Ureter (tissue), 1 donor: Measurements from ENCODE around the gene C5orf47. TPM values are rescaled to one million over a fixed set of nuclear protein-coding genes. Genes with fewer than 3 reads are reported as not detected.
A peak's percentile ranks its signal among the peaks of the same experiment; 100 is the strongest.
"Not testable (repeated sequence)": the region's sequence is repeated elsewhere in the genome, so short reads cannot be mapped to it uniquely, and the experiment has no call there.

ENCODE experiments used
- DNase-seq: peaks from one replicate; pipeline ENCODE4 v3.0.0-alpha.2; 2020; ENCODE audit warnings: low spot score
- total RNA-seq: library from RNA; stranded (reverse); gene quantifications from one replicate; pipeline ENCODE4 v1.2.4, GENCODE V29; 2023
- donor health status: DM: yes; HTN: yes; CAD: no.

C5orf47 gene
- total RNA-seq, 1 donor from 2014 or later = not detected

DNA sequence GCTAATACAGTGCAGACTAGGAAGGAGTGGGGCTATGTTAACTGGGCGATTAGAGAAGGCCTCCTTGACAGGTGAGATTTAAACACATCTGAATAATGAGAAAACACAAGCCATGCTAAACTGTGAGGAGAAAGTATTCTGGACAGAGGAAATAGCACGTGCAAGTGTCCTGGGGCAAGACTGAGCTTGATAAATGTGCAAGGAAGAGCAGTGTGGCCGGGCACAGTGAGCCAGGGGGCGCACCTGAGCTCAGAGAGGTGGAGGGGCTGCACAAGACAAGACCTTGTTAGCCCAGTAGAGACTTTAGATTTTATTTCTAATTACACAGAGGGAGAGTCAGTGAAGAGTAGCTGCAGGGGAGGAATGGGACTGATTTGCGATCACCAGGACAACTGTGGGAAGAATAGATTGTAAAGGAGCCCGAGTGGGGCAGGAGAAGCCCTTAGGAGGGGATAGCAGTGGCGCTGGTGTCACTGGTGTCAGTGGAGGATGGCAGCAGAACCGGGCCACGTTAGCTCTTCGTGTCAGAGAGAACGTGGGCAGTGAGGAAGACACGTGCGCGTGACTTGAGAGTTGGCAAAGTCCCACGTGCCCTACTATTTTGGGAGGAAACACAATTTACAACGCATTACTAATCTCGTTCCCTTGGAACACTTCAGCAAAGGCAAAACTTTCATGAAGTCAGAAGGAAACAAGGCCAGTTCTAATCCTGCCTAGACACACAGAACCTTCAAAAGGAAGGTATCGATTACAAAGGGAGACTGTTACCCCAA lies 17.9 kb upstream of the C5orf47 start:
- DNase-seq = no peak

DNA sequence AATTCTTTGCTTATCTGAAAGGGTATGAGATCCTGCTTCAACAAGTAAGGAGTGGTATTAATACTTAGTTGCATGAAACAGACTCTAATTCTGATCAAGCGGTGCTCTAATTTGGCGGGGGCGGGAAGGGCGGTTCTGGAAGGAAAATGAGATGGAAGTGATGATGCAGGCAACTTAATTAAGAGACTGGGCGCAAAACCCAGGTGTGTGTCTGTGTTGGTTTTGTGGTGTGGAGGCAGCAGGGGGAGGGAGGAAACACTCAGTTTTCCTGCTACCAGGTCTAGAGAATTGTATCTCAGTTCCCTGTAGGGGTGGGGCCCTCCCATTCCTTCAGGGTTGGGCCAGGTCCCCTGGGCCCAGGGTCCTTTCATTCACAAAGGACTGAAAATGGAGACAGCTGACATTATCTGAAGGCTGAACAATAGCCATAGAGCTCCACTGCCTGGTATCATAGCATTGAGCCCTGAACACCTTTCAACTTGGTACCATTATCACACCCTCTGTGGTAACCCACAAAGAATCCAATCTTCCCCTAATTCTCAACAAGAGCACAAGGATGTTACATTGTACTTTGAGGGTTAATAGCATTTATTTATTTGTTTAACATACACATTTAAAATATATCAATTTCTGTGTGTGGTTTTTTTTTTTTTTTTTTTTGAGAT lies 17.2 kb upstream of the C5orf47 start:
- no peak for DNase-seq

DNA sequence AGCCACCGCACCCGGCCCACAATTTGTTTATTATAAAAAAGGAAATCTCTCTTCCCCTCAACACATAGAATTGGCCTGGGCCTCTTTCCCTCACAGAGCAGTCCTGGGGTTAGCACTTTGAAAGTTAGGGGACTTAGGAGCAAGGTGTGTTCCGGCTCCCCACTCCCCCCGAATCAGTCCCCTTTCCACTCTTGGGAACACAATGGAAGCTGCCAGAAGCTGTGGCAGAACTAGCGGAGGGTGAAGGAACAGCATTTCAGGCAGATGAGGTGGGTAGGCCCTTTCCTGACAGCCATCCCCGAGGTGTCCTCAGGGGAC lies 16.4 kb upstream of the C5orf47 start:
- DNase-seq = no peak

DNA sequence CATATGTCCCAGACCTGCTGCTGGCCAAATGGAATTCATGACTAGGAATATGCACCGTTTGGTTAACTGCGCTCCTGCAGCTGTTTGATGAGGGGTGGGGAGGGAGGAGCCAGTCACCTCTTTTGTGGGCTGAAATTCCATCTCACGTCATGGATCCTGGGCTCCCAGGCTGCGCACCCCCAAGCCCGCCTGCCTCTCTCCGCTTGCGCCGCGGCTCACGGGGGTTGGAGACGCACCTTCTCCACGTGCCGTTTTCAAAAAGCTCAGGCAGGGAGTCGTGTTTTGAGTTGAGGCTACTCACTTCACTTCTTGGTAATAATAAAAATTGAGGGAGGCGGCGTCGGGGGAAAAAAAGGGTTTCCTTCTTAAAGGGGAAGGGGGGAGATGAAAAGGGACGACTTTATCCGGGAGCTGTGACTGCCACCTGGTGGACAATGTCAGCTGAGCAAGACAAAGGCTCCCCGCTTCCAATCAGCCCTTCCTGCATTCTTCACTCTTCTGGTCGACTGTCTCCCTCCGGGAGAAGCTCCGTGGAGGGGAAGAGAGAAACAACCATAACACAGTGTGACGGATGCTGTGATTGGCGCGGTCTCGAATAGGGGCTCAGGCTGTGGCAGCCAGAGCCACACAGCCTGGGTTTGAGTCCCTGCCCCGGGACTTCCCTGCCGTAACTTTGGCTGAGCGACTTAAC lies 15.9 kb upstream of the C5orf47 start:
- peak; percentile 90 for DNase-seq

DNA sequence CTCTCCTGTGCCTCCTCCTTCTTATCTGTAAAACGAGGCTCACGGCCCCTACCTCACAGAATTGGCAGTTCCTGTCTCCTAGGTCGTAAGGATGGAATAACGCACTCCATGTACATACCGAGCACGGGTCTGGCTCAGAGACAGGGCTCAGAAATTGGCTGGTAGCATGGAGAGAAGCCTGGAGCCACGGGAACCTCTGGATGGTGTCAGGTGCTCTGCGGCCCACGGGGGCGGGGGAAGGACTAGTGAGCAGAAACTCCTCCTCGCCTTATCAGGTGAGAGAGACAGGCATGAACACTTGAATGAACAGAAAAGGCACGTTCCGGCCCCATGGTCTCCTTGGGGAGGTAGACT lies 15.4 kb upstream of the C5orf47 start:
- DNase-seq = no peak

DNA sequence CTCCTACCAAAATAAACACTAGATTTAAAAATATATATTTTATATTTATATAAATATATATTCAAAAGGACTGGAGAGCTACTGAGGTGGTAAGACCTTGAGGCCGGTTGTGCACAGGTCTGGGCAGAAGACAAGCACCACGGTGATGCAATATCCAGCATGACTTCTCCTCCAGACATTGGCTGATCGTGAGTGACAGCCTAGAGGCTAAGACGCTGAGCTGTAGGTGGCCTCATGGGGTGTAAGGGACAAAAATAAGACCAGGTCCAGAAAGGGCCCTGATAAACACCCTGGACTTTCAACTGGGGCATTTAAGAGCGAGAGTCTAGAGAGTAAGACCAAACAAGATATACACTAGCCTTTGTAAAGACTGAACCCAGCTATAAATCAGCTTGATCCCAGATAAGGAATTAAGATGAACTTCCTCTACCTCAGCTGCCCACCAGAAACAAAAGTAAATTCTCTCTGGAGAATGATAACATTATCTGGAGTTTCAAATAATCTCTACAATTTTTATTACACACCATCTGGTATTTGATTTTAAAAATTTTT lies 14.2 kb upstream of the C5orf47 start:
- no peak for DNase-seq

DNA sequence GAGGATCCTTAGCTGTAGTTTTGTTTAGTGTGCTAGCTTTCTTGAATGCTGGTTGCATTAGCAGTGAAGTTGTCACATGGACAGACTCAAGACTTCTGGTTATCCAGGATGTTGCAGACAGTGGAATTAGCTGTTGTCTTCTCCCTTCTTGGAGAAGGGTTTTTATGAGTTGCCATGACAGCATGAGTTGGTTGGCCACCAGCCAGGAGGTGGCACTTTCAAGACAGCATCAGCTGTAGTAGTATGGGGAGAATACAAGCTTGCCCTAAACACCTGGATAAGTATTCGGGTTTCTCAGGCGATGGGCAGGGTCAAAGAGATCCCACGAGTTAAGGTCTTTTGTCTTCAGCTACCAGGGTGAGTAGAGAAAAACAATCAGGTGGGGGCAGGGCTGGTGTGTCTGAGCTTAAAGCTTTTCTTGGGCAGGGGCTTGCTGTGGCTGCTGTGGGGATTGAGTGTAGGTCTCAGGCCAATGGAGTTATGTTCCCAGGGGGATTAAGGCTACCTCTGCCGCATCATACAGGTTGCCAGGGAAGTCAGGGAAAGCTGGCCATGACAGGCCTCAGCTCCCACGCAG lies 7.7 kb upstream of the C5orf47 start:
- no peak for DNase-seq

DNA sequence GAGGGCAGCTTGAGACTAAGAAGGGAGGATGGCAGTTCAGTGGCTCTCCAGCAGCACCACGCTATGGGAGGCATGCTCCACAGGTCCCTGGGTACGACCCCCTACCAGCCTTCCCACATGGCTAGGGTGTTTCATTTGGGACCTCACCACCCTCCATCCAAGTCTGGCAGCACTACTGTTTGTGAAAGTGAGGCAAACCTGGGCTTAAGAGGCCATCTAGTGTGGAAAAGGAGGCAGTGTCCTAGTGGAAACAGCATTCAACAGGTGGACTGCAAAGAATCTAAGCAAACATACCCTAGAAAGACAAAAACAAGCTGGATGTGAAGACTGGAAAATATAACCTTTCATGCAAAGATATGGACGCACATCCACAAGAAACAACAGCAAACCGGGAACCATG lies 4.8 kb upstream of the C5orf47 start:
- DNase-seq = no peak

DNA sequence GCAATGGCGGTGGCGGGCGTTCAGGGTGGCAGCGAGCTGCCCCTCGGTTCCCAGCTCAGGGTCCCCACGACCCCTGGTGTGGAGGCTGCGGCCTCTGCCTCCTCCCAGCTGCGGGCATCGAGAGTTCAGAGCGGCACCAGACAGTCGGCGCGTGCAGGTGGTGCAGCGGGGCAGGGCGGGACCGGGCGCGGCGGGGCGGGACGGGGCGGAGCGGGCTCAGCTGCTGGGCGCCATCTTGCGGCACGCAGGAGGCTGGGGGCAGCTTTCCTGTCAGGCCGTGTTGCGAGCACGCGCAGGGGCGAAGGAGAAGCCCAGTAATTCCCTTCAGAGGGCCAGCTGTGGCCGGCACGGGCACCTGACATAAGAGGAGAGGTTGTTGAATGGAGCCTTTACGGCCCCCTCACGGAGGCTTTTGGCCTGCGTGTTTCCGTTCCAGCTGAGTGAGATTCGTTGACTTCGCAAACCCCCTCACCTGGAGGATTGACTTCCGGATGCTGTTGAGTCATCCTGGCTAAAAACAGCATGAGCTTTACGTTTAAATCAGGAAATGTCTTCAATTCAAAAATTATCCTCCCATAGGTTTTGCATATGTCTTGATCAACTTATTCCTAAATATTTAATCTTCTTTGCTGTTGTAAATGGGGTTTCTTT lies 587 bp downstream of the C5orf47 start:
- DNase-seq = no peak

DNA sequence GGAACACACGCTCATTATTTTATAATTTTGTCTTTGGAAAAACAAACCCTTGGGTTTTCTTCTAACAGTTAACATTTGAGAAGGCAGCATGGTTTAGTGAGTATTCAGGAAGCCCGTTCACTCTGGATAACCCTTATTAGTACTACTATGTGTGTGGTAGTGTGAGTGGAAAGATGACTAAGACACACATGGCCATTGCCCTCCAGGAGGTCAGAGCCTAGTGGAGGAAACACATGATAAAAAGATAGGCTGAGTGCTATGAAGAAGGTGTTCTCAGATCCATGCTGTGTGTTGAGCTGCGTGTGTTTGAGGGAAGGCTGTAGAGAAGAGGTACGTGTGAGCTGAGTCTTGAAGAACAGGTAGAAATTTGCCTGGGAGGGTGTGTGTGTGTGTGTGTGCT lies 8.4 kb downstream of the C5orf47 start:
- DNase-seq = no peak

DNA sequence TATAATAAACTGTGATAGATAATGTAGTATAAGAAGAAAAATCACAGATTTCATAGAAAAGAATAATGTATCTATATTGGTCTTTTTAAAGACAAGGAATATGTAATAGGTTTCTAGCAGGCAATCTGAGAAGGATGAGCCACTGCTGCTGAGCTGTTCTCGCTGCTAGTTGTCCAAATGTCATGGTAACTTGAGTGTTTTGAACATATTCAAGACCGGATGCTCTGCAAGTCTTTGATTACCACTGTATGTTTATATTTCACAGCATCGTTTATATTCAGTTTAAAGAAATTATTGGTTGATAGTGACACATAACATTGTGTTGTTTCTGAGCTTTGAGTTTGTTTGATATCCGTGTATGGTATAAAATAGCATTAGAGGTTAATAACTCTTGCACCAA lies 9.6 kb downstream of the C5orf47 start:
- DNase-seq = no peak

DNA sequence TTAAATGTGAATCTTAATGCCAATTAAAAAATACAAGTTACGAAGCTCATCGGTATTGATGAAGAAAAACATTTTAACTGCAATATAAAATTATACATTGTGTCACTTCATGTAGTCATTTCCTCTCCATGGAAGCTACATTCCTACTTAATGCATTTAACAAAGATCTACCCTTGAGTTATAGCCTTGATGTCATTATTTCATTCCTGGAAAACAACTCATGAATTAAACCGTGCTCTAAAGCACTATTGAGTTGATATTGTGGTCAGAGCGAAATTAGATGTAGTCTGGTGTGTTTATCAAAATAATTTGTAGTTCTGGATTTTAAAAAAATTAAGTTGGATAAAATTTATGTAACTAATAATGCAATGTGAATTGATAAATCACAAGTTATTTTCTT lies 11.1 kb downstream of the C5orf47 start:
- DNase-seq = no peak

DNA sequence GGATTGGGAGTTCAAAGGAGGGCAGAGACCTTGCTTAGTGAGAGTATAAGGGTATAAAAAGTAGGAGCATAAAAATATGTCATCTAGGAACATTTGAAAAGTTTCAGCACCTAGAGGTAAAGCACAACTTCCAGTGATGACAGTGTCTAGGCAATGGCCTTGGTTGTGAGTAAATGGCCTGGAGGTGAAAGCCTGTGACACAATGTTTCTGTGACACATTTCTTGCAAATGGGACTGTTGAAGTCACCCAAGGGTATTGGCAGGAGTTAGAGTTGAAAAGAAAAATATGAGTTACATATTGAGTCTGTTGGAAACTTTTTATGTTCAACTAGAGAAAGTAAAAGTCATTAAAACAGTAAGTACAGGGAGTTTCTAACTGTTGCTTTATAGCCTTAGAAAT lies 14.8 kb downstream of the C5orf47 start:
- no peak for DNase-seq

DNA sequence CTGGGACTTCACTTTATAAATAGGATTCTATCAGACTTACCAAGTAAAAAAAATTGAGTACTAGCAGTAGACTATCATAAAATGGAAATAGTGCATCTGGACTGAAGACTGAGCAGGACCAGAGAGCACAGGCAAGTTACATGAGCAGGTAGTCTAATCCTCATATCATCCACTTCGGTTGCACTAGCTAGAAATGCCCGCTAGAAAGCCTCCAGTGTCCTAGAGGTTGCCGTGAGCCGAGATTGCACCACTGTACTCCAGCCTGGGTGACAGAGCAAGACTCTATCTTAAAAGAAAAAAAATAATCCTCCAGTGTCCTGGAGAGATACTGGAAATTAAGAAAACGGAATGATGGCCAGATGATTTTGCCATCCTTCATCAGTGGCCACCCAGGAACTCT lies 20.0 kb downstream of the C5orf47 start:
- no peak for DNase-seq

DNA sequence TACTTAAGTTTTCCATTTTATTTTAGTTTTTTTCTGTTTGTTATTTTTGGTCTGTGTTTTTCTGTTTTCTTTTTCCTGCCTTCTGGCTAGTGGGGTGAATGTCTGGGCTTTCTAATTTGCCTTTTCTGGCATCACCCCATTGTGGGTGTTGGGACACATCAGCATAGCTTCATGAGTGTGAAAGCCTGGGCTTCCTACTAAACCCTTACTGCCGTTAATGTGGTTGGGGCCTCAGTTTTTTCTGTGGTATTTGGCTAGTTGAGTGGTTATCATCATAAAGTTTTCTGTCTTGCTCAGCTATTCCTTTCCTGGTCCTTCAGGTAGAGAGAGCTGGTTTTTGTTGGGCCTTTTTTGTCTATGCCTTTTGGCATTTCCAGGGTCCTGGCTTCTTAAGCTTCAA lies 21.4 kb downstream of the C5orf47 start:
- DNase-seq = no peak

DNA sequence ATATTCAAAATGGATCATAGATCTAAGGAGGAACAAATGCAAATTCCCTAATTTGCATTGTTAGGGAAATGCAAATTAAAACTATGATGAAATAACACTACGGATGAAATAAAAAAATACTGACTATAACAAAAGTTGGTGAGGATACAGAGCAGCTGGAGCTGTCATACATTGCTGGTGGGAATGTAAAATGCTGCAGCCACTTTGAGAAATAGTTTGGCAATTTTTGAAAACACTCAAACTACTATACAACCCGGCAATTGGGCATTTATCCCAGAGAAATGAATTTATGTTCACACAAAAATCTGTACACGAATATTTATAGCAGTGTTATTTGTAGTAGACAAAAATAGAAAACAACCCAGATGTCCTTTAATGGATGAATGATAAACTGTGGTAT lies 22.5 kb downstream of the C5orf47 start:
- no peak for DNase-seq

DNA sequence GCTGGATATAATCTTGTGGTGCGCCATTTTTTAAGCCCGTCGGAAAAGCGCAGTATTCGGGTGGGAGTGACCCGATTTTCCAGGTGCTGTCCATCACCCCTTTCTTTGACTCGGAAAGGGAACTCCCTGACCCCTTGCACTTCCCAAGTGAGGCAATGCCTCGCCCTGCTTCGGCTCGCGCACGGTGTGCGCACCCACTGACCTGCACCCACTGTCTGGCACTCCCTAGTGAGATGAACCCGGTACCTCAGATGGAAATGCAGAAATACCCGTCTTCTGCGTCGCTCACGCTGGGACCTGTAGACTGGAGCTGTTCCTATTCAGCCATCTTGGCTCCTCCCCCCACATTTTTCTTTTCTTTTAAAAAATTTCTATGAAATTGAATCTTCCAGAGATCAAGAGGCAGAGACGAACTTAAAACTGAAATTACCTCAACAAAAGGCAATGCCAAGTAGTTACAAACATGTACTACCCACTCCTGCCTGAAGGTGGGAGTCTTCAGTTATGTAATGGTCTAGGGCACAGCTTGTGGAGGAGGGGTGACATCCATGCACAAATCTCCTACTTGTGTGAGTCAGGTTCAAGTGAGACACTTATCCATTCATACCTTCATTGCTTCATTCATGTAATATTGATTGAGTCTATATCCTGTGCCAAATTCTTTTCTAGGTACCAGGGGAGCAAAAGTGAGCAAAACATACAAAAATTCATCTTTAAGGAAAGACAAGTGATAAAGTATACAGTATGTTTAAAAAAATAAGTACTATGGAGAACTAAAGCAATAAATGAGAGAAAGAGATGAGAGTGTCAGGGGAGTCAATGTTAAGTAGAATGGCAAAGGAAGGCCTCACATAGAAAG lies 31.3 kb downstream of the C5orf47 start:
- not testable (repeated sequence) for DNase-seq

DNA sequence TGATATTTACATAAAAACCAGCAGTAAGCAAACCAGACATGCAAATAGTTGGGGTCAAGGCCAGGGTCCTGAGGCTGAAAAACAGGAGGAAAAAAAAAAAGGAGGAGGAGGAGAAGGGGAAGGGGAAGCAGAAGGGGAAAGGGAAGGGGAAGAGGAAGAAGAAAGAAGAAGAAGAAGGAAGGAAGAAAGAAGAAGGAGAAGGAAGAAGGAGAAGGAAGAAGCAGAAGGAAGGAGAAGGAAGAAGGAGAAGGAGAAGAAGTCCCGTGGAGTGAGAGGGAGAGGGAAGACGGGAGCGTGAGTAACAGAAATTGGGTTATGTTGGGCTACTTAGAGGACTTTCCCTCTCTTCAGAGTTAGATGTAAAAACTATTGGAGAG lies 31.9 kb downstream of the C5orf47 start:
- no peak for DNase-seq

DNA sequence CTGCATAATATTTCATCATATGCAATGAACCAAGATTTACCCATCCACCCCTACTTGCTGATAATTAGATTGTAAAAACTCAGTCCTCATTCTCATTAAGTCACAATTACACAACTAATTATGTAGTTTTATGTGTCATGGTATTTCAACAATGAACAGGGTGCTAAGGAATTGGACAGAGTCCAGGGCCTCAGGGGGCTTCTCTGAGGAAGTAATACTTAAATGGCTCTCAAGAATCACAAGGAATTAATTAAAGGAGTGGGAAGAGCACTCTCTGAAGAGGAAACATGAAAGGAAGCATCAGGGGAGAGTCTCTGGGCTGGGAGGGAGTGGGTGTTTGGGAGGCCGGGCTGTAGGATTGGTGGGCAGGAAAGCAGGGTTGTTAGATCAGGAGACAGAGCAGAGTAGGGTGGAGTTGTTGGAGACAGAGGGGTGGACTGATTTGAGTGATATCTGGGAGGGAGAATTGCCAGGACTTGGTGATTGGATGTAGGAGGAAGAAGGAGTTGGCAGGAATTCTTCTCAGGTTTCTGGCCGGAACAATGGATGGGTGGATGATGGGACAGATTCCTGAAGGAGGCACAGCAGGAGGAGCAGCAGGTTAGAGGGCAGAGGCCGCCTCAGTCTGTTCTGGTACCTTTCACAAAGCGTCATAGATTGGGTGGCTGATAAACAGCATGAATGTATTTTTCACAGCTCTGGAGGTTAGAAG lies 33.6 kb downstream of the C5orf47 start:
- DNase-seq = no peak

DNA sequence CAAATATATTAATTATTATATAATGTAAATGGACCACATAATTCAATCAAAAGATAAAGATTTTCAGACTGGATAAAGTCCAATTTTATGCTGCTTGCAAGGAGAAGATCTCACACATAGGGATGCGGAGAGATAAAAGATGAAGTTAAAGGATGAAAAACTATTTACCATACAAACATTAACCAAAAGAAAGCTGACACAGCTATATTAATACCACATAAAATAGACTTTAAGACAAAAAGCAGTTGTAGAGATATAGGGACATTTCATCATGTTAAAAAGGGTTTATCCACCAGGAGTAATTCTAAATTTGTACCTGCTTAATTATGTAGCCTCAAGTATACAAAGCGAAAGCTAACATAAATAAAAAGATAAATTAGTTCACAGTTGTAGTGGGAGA lies 41.3 kb downstream of the C5orf47 start:
- DNase-seq = no peak
